Right renal cortex interstitium (tissue), 3 donors: ENCODE data around the gene RASGRF2. TPM values are rescaled to one million over a fixed set of nuclear protein-coding genes. Genes with fewer than 3 reads are reported as not detected.

Experiments used
- DNase-seq, 3 donors: peaks; one replicate each; pipeline ENCODE4 v3.0.0-alpha.2; 2013; ENCODE audit warnings: low read depth in 3 of 3, low spot score in 2 of 3
- polyA plus RNA-seq, 3 donors: library from polyadenylated mRNA; unstranded; fragments of 120-200 nt; gene quantifications; one replicate each; pipeline ENCODE4 v1.2.1, GENCODE V29; 2013; ENCODE audit not compliant: insufficient read length in 3 of 3

RASGRF2 gene
- polyA plus RNA-seq, 3 donors = 1.6 to 2.3 (median 1.8) TPM

DNA sequence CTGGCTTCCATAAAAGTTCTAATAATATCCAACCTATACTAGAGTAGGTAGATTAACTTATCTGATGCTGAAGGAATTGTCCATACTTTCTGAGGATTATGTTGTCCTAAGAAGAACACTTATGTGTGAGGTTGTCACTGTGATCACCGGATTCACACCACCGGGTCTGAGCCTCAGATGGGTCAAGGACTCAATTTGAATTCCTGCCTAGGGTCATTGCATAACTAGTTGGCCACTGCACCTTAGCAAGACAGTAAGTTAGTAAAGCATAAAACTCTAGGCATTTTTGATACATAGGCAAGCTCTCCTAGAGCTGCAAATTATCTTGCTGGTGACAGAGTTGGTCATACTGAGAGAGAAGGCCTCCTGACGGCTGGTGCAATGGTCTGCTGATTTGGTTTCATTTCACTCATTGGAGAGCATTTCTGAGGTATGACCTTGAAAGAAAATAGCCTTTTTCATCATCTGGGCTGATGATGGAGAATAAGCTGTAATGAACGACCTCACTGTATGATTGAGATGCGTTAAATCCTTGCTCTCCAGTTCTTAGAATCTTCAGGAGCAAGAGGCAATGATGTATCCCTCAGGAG is 200.9 kb downstream of the RASGRF2 start:
- DNase-seq = no peak

DNA sequence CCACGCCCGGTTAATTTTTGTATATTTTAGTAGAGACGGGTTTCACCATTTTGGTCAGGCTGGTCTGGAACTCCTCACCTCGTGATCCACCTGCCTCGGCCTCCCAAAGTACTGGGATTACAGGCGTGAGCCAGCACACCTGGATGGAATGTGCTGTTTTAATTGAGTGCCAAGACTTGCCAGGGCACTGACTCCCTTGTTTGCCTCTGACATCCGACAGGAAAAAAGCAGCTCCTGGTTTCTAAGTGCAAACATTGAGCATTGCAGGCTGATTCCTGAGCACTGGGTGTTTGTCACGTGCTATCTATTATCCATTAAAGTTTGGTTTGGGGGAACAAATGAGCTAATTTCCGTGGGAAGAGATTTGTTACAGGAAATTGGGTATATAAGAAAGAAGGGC is 202.3 kb downstream of the RASGRF2 start:
- DNase-seq = no peak

DNA sequence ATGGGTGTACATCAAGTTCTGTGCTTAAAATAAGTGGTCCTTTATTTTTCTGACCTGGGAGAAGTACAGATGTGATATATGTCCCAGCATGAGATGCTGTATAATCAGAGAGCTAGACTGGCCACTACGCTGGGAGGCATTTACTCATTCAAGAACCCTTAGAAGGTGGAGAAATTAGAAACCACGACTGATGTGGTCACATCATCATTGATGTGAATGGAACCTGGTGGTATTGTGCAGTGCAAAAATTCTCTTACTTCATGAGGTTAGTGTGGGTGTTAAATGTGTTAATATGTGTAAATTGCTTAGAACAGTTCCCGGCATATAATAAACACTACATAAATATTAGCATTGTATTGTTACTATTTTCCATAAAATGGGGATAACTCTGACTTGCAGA is 203.5 kb downstream of the RASGRF2 start:
- no peak for DNase-seq

DNA sequence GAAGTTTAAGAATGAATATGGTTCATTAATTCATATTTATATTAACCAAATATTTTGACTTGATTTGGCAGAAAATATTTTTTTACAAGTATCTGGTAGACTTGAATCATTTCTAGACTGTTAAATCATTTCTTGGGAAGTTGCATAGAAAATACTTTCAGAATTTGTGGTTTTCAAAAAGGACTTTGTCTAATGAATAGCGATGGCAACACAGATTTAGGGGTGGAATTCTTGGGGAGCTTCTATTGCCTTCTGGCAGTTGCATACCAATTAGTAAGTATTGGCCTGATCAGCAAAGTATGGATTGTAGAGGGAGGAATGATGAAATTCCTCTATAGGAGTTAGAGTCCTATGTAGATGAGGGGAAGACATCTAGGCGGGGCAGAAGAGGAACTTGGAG is 204.3 kb downstream of the RASGRF2 start:
- DNase-seq = no peak

DNA sequence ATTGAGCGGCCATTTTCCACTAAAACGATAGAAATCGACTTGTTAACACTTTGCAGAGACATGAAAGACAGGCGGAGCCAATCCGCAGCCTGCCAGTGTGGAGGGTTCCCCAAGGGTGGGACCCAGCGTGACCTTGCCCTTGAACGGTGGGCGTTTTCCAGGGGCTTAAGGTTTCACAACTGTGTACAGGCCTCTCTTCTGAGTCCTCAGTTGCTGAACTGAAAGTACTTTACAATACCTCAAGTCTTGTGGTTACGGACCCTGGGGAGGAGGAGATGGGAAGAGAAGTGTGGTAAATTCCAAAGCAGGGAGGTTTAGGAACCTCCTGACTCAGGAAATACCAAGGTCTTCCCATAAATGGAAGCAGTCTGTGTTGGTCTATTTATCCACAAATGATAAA is 204.8 kb downstream of the RASGRF2 start:
- no peak for DNase-seq

DNA sequence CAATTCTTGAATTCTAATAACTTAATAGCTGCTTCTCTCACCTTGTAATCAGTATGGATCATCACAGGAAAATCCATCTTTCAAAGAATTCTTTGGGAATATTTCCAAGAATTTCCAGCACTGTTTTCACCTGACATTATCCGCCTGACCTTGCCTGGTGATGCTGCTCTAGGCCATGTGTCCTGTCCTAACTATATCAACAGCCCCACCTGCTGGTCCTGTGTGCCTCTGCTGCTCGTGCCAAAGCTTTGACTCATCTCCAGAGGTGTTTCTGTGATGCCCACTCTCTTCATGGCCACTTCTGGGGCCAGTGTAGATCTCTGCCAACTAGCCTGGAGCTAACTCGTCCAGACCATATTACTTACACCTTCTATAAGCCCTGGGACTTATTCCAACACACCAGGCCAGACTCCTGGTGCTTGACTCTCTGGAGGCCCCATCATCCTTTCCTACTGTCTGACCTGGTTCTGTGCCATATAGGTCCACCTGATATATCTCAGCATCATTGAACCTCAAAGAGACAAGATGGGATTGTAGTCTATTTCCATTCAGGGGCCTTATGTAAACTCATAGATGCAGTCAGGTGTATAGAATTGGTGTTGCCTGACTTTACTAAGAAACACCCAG is 205.4 kb downstream of the RASGRF2 start:
- DNase-seq = no peak

DNA sequence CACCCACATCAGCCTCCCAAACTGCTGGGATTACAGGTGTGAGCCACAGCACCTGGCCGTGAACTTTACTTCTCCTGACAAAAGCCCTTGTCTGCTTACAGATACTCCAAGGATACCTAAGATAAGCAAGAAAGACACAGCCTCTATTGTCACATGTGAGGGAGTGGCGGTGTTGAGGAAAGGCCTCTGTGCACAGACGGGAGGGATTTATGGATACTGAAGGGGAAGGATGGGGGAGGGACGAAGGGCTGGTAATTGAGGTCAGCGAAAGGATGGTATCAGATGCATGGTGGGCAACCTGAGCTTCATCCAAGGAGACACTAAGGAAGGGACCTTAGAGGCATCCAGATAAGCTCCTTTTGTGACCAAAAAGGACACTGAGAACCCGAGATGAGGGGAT is 206.3 kb downstream of the RASGRF2 start:
- DNase-seq = no peak

DNA sequence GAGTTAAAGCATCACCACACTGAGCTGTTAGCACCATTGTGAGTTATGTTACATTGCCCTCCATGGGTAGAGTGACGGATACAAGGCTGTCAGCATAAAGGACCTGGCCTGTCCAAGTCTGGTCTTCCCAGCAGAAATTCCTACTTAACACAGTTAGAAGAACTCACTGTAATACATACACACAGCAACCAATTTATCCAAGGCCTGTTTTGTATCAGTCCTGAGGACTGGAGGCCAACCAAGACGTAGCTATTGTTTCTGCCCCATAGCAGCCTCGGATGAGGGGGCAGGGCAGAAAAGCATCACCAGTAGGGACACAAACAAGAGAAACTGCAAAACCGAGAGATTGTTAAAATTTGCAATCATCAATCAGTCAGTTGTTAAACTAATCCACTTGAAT is 206.9 kb downstream of the RASGRF2 start:
- no peak for DNase-seq

DNA sequence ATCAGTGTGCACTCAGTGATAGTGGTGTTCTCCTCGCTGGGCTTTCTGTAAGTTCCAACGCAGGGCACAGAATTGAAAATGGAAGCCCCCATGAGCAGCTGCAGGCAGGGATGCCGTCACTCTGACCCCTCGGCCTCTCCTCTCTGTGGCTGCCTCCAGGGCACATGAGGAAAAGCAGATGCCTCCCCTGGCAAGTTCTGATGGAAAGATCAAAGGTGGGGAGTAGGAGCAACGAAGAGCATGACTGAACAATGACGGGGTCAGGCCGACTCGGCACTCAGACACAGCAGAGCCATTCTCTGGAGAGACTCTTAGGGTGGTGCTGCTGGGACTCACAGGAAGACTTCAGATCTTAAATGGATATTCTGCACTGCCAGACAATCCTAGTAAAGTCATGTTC is 207.4 kb downstream of the RASGRF2 start:
- DNase-seq = no peak

DNA sequence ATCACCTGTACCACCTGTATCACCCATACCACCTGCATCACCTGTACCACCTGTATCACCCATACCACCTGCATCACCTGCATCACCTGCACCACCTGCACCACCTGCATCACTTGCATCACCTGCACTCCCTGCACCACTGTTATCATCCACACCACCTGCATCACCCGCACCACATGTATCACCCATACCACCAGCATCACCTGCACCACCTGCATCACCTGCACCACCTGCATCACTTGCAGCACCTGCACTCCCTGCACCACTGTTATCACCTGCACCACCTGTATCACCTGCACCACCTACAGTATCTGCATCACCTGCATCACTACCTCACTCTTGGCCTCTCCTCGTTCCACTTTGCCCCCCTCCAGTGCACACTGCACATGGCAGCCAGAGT is 209.8 kb downstream of the RASGRF2 start:
- DNase-seq = no peak

DNA sequence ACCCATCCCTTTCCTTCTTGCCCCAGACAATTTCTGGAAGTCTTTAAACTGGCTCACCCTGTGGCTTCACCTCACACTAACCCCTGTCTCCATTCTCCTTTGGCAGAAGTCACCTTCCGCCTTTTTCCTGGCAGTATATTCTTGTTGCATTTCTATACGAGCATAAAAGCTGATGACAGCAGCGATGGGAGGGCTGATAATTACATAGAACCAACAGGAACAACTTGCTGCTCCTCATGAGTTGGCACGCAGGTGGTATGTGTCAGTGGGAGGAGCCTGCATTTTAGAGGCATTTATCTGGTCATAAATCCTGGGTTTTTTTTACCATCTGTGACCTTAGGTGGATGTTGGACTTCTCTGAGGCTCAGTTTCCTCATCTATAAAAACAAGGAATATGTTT is 211.6 kb downstream of the RASGRF2 start:
- DNase-seq = no peak

DNA sequence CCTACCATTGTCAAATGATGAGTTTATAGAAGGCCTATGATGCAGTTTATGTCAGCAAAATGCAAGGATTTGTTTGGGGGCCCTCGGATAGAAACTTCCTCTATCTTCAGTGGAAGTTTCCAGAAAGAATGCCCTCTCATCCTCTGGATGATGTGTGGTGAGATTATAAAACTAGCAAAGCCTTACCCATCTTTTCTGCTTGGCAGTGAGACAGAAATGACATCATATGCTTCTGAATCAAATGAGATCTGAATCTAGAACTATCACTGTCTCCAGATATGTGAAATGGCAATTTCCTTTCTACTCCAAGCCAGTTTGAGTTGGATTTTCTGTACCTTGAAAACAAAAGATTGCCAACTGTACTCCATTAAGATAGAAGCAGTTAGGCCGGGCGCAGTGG is 212.5 kb downstream of the RASGRF2 start:
- no peak for DNase-seq

DNA sequence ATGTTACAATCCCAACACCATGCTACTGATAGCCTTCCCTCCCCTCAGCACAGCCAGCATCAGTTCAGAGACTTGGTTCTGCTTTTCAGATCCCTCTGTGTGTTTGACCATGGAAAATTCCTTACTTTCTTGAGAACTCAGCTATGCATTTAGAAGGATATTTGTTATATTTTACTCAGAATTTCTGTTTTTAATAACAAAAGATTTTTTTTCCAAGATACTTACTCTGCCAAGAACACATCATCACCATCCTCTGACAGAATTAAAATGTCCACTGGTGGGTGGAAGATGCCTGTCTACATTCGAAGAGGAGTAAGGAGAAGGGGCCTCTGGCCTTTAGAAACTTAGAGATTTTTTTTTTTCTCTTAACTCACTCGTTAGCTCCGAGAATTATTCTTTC is 216.9 kb downstream of the RASGRF2 start:
- DNase-seq = no peak

DNA sequence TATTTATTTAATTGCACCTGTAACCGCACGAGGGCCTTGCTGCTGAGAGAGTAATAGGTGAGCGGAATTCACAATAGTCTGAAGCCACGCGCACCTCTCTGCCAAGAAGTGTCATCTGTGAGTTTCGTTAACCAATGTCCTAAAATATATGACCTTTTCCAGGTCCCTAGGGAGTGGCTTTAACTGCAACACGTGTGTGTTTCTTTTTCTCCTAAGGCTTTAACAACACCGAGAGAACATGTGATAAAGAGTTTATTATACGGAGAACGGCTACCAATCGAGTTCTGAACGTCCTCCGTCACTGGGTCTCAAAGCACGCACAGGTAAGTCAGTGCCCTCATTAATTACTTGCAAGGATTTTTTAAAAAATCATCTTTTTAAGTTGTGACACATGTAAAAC is 219.8 kb downstream of the RASGRF2 start:
- DNase-seq = no peak

DNA sequence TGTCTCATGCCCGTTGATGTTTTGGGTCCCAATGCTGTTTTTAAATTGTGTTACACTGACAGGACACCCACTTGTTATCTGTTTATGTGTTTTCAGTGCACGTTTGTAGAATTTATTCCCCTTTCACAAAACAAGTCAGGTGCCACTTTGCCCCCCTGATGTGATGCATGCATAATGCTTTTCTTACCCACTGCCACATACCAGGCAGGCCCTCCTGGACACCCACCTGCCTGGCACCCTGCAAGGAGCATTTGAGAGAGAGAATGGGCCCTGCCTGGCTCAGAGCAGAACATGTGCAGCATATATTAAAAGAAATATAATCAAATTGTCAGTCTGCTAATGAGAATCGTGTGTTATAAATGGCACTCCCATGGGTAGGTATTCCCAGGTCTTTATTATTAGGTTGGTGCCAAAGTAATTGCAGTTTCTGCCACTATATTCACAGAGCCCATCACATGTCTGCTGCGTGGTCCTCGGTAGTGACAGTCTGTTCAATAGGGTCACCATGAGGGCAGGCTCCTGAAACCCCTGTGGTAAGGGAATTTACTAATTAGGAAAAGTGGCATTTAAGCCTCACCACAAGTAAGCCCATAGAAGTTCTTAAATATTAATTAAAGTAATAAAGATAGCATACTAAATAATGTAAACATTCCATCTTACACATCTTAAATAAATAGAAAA is 220.8 kb downstream of the RASGRF2 start:
- DNase-seq = no peak

DNA sequence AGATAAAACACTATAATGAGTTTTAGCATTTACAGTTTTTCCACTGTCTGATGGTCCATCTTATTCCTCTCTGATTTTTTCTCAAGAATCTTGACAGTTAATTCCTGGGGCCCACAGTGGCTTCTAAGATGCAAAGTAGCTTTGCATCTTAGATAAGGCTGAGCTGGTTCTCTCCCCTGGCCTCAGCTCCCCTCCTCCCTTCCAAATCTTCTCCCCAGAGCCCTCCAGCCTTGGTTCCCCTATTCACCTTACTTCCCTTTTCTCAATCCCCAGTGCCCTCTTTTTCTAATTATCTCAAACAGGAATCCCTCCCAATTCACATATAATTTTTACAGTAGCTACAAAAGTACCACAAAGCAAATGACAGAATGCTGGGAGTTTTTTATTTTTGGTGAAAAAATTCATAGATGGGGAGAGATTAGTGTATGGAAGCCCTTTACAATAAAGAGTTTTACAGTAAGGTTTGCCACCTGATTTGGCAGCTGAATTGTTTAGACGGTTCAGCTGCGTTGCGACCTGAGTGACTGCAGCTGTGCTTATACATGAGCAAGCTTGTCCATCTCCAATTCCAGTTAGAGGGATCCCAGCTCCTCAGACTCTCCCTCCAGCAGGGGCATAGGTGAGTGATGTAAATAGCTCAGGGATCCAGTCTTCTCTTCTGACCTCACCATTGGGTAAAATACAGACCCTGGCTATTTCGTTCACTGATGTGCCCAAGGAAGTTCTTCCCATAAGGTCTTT is 221.6 kb downstream of the RASGRF2 start:
- DNase-seq = no peak

DNA sequence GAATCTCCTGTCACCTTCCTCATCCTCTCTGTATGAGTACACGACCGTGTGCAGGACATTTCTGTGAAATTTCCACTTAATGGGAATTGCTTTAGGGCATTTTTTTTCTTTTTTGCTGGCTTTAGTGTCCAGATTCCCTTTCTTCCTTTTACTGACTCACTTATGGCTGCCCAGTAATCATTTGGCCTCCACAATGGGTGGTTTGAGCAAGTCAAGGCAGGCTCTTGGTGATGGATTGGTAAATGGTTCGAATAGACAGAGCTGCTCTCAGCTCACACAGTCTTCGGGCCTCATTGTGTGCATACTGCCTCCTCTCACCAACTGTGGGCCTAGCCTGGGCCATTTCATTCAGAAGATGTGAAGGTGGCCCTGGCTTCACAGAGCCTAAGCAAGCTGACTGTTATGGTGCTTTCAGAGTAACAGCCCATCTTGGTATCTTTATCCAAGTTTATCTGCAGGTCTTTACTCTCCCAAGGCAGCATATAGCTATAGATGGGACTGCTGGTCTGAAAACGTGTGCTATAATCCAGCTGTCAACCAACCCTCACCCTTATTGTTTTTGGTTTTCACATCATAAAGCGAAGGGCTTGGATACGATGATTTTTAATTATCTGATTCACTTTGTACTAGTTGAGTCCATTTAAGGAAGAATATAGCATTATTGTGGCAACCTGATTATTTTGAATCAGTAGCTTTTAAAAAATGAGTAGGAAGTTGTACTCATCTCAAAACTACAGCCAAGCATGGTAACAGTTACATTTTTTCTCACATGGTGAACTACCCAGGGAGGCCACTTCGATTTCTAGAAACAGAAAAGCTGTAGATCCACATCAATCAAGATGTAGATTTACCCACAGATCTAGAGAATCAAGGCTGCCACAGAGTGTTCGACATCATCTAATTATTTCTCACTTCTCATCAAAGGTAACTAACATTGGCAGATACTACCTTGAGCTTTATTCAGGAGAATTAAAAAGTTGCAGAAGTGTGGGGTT is 222.5 kb downstream of the RASGRF2 start:
- DNase-seq = no peak

DNA sequence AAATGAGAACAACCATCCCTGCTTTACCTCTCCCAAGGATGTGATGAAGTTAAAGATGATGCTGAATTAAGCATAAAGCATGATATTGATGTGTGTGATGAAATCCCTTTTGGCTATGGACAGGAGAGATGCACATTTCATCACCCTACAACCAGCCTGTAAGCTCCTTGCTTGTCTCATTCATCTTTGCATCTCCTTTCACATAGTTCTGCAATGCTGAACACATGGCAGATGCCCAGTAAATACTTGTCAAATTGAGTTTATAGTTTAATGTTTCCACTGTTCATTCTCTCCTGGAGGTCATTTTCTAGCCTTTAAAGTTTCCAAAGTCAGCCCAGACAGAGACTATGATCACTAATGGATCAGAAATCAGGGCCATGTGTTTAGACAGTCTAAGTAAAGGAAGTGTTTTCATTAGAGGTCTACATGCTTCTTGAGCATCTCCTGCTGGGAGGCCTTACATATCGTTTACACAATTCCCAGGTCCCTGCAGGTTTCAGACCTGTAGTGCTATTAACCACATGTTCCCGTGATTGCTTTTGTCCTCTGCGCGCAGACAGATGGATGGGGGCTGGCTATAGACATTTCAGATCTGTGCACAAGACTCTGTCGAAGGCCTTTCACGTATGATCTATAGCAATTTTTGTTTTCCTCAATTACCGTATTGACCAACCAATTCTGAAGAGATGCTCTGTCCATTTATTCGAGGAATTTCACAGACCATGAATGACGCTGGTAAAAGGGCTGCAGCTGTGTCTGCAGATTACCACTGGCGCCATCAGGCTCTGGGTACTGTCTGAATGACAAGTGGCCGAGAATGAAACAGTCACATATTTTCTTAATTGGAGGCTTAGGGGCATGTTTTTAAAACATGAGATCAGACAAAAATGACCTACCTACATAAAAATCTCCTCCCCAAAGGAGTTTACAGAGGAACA is 223.9 kb downstream of the RASGRF2 start:
- no peak for DNase-seq

DNA sequence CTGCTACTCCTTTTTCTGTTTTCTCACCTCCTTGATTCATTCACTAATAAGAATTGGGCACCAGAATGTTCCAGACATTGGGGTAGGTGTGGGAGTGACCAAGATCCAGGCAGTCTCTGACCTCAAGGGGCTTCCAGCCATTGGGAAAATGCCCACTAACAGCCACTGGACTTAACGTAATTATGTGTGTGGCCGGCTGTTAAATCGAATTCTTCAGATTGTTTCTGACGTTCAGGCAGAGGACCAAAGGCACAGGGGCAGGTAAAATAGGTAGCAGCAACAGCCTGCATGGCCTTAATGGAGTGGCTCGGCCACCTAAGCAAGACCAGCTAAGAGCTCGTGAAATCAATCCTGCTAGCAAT is 224.6 kb downstream of the RASGRF2 start:
- no peak for DNase-seq

DNA sequence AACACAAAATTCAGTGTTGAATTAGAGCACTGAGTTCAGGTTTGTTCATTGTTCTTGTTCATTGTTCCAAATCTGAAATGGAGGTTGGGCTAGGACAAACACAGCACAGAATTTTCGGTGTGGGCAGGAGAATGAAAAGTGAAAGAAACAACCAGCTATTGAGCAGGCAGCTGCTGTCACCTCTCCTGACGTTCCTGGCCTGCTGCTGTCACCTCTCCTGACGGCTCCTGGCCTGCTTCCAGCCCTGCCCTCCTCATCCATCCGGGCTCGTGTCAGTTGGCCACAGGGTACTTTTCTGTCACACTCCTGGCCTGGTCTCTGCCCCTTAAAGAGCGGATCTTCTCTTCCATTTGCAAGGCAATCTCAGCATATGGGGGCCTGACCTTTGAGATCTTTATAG is 227.7 kb downstream of the RASGRF2 start:
- DNase-seq = no peak
